DOHH2 (cell line): Measurements from ENCODE around the gene KDM1B.
A peak's percentile ranks its signal among the peaks of the same experiment; 100 is the strongest.

Experiments
- CTCF ChIP-seq: fragments of 200-600 bp; sonication (generic); IDR thresholded peaks from one replicate; pipeline ENCODE4 v1.5.1; 2014; ENCODE audit warnings: antibody characterized with exemption, mild to moderate bottlenecking, low read depth, low read length; ENCODE audit not compliant: poor library complexity, severe bottlenecking
- EZH2phosphoT487 ChIP-seq: fragments of 200-600 bp; sonication (generic); IDR thresholded peaks from 2 replicates; pipeline ENCODE4 v1.6.1; 2017; ENCODE audit warnings: borderline replicate concordance, mild to moderate bottlenecking, antibody characterized with exemption, low read length, moderate library complexity, mixed read lengths

DNA sequence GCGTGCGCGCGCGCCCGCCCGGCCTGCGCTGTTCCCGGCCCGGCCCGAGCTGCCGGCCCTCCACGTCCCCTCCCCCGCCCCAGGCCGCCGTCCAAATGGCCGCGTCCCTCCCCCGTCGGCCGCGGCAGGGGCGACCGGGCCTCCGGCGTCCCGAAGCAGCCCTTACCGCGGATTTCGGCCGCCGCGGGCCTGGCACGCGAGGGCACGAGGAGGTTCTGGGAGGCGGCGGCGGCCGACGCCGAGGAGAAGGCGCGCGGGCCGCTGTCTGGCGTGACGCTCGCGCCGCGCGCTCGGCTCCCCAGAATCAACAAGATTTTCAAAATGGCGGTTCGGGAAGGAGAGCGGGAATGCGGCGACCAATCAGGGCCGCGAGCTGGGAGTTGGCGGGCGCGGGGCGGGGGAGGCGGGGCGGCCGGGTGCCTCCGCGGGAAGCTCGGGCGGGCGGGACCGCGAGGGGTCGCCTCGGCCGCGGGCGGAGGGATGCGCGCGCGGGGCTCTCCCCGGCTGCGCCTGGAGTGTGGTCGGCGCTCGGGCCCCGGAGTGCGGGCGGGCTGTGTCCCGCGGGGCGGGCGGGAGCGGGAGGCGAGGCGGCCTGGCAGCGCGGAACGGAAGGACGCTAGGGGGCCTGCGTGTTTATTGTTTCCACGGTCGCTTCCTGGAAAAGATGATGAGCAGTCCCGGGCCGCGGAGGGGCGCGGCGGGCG is 109.1 kb downstream of the KDM1B start, which contains the start of gene DEK:
- peak; percentile 55 for TF ChIP-seq CTCF
- no peak for TF ChIP-seq EZH2phosphoT487
